ENCODE measurements around the gene ACTR6. TPM values are rescaled to one million over a fixed set of nuclear protein-coding genes. Genes with fewer than 3 reads are reported as not detected.

Gene ACTR6
- total RNA-seq, 1 experiment from 2014 or later, result 34.9 TPM

- Histone ChIP-seq H4K91ac (ENCODE audit: insufficient read length, low read depth, low read length) (no peak overlapping the region), H2BK120ac (ENCODE audit: low read depth, low read length, poor library complexity, severe bottlenecking) (no peak overlapping the region), H4K8ac (replicated peaks; ENCODE audit: insufficient read length, low read depth, low read length) (no peak overlapping the region), H2AK5ac (ENCODE audit: insufficient read length, low read length) (no peak overlapping the region), H2AFZ (ENCODE audit: low read length) (no peak overlapping the region), H4K20me1 (ENCODE audit: control insufficient read depth, insufficient read depth, insufficient read length) (no peaks in the 10 kb centered on the region), H3K79me1 (ENCODE audit: insufficient read depth, low read depth, low read length, poor library complexity, severe bottlenecking) (no peaks in the 10 kb centered on the region), H2BK20ac (ENCODE audit: low read depth, low read length, poor library complexity, severe bottlenecking) (no peak overlapping the region), H3K79me2 (ENCODE audit: insufficient read depth, low read length) (no peaks in the 10 kb centered on the region; the same call in 1 of the 2 replicates), H2BK15ac (ENCODE audit: low read depth, low read length) (no peak overlapping the region), H3K9ac (ENCODE audit: extremely low read depth, insufficient read length, low read length) (no peak overlapping the region), H3T11ph (ENCODE audit: low read length) (no peak overlapping the region), H3K4ac (ENCODE audit: low read depth, low read length) (no peak overlapping the region), H3K23ac (ENCODE audit: insufficient read length, low read depth, low read length) (no peak overlapping the region), H4K5ac (ENCODE audit: insufficient read length, low read depth, low read length) (no peak overlapping the region), H3K56ac (ENCODE audit: insufficient read length, low read depth, low read length) (no peak overlapping the region), H3K4me2 (ENCODE audit: insufficient read depth, insufficient read length, low read length) (no peak overlapping the region), H3K18ac (ENCODE audit: insufficient read length, low read depth, low read length) (no peak overlapping the region), H2BK5ac (ENCODE audit: insufficient read length, low read length) (no peak overlapping the region), H2BK12ac (ENCODE audit: insufficient read length, low read depth, low read length) (no peak overlapping the region), H3K27ac (ENCODE audit: insufficient read length, low read depth, low read length) (no peak overlapping the region), H3K9me3 (ENCODE audit: control insufficient read depth, low read depth, low read length) (no peaks in the 10 kb centered on the region), H3K23me2 (ENCODE audit: insufficient read length, low read depth, low read length, poor library complexity, severe bottlenecking) (no peaks in the 10 kb centered on the region), H3K14ac (ENCODE audit: insufficient read depth, low read length) (no peak overlapping the region), H3K27me3 (ENCODE audit: insufficient read depth, low read length) (no peaks in the 10 kb centered on the region), H3K4me1 (ENCODE audit: insufficient read depth, low read length) (no peaks in the 10 kb centered on the region)
- TF ChIP-seq, protein P1, sequence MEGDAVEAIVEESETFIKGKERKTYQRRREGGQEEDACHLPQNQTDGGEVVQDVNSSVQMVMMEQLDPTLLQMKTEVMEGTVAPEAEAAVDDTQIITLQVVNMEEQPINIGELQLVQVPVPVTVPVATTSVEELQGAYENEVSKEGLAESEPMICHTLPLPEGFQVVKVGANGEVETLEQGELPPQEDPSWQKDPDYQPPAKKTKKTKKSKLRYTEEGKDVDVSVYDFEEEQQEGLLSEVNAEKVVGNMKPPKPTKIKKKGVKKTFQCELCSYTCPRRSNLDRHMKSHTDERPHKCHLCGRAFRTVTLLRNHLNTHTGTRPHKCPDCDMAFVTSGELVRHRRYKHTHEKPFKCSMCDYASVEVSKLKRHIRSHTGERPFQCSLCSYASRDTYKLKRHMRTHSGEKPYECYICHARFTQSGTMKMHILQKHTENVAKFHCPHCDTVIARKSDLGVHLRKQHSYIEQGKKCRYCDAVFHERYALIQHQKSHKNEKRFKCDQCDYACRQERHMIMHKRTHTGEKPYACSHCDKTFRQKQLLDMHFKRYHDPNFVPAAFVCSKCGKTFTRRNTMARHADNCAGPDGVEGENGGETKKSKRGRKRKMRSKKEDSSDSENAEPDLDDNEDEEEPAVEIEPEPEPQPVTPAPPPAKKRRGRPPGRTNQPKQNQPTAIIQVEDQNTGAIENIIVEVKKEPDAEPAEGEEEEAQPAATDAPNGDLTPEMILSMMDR (conservative IDR thresholded peaks at IDR 0.05), result no peak
- Mint-ChIP-seq H3K4me3 (no peak overlapping the region), H3K9me3 (no peaks in the 10 kb centered on the region), H3K4me1 (peaks cover 7 to 9% of the 10 kb centered on the region in 2 experiments), H3K36me3 (ENCODE audit: insufficient read depth in 1 of 3, low read depth in 3 of 3) (peaks cover 15 to 27% (median 16%) of the 10 kb centered on the region in 3 experiments), H3K27me3 (ENCODE audit: low read depth) (no peaks in the 10 kb centered on the region), H3K27ac (no peak overlapping the region; a peak in 1 of 7 replicates)
- DNase-seq, result no peak
- WGBS (ENCODE audit: extremely low coverage, insufficient read length, low lambda C conversion rate), result no CpG with 5 or more reads among the region's 6 CpGs
Measured at GRCh38 chr12:100186071-100186470, 14.5 kb upstream of the ACTR6 start.
